A549 treated with dexamethasone at 1 μM for 4 hours (cell line): ENCODE measurements around the gene MSMB. TPM values are rescaled to one million over a fixed set of nuclear protein-coding genes. Genes with fewer than 3 reads are reported as not detected.

ENCODE experiments used
- total RNA-seq: library from RNA; stranded (reverse); fragments of 200-300 nt; extraction: Qiagen RNA extraction; gene quantifications from 5 replicates; pipeline ENCODE4 v1.2.3, GENCODE V29; 2022

MSMB gene
- total RNA-seq = 0.46 TPM in 1 of 5 replicates, not detected in the others

GRCh38 chr10:46046261-46046660, at the start of gene MSMB:
MSMB (minus strand) TSS chr10:46046269; CDS start chr10:46046237, 32 bp downstream.

GRCh38 chr10:46030091-46030937, 15.8 kb downstream of the MSMB start, which contains the start of gene NCOA4:
NCOA4 (minus strand) TSS chr10:46030623; CDS start chr10:46016680, 13,943 bp downstream.

Other genes starting within 250 kb of the MSMB start
- gene AGAP4, start 198.8 kb downstream of the MSMB start, total RNA-seq = 4.7 to 8.8 TPM (median 7.0 TPM) in 5 replicates
- gene TIMM23, start 73.8 kb downstream of the MSMB start, total RNA-seq = 158 to 175 TPM (median 159 TPM) in 5 replicates
- gene NCOA4, start 15.6 kb downstream of the MSMB start, total RNA-seq = 86.9 to 98.9 TPM (median 96.7 TPM) in 5 replicates
- gene ANTXRL, start 240.7 kb upstream of the MSMB start, total RNA-seq = 0.15 to 0.46 TPM (median 0.25 TPM) in 5 replicates